ENCODE data around the gene IRAK1. TPM values are rescaled to one million over a fixed set of nuclear protein-coding genes. Genes with fewer than 3 reads are reported as not detected.

Gene IRAK1
- total RNA-seq, 4 donors from 2014 or later, result 73.5 to 117 (median 96.8) TPM

DNA sequence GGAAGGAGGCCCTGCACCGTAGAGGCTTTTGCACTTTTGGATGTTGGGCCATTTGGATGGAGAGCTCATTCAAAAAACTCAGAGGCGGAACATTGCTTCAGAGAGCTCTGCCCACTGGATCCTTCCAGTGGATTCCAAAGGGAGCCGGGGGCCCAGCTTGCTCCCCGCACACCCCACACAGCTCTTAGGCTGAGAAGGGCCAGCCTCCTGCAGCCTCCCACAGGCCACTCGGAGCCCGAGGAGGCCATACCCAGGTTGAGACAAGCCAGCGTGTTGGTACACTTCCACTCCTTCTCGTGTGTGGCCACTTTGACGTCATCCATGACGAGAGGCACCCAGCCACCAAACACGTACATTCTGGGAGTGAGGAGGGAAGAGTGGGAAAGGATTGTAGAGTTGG lies 58.4 kb downstream of the IRAK1 start:
- Histone ChIP-seq H3K4me3 (no peak overlapping the region), H3K27ac (no peak overlapping the region), H3K4me1 (peaks cover 0 to 17% (median 0%) of the 10 kb centered on the region in 3 donors), H3K9me3 (no peaks in the 10 kb centered on the region), H3K36me3 (peaks cover 21 to 84% (median 51%) of the 10 kb centered on the region in 3 donors), H3K27me3 (no peaks in the 10 kb centered on the region)
- 68 to 95% methylated on average over 3 of the region's 11 CpGs for WGBS, 2 donors
- no peak for DNase-seq
- TF ChIP-seq POLR2A (IDR thresholded peaks at IDR 0.05), result no peak
- TF ChIP-seq, protein P1, sequence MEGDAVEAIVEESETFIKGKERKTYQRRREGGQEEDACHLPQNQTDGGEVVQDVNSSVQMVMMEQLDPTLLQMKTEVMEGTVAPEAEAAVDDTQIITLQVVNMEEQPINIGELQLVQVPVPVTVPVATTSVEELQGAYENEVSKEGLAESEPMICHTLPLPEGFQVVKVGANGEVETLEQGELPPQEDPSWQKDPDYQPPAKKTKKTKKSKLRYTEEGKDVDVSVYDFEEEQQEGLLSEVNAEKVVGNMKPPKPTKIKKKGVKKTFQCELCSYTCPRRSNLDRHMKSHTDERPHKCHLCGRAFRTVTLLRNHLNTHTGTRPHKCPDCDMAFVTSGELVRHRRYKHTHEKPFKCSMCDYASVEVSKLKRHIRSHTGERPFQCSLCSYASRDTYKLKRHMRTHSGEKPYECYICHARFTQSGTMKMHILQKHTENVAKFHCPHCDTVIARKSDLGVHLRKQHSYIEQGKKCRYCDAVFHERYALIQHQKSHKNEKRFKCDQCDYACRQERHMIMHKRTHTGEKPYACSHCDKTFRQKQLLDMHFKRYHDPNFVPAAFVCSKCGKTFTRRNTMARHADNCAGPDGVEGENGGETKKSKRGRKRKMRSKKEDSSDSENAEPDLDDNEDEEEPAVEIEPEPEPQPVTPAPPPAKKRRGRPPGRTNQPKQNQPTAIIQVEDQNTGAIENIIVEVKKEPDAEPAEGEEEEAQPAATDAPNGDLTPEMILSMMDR (IDR thresholded peaks at IDR 0.05), result no peak
- intact Hi-C loops (cut with DNase I), result no loop called here

DNA sequence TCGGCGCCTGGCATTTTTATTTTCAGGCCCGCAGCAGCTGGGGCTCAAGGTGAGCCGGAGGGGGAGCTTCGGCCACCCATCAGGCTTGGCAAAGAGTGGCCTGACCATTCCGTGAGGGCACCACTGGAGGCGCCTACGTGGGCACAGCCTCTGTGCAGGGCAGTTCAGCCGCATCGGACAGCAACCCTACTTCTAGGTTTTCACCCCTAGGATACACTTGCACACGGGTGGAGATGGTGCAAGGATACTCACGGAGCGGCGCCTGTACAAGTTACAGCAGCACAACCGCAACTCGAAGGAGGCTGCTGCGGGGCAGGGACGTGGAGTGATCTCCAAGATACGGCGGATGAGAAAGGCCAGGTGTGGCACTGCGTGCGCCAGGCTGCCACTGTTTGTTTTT lies 58.9 kb downstream of the IRAK1 start:
- no peaks in the 10 kb centered on the region for H3K9me3 ChIP-seq
- intact Hi-C loops (cut with DNase I), result no loop called here
- no peak for TF ChIP-seq POLR2A (IDR thresholded peaks at IDR 0.05)
- TF ChIP-seq, protein P1 (IDR thresholded peaks at IDR 0.05), result no peak
- H3K4me1 ChIP-seq, result peaks cover 0 to 12% (median 0%) of the 10 kb centered on the region in 3 donors
- DNase-seq, result no peak
- H3K27me3 ChIP-seq, result no peaks in the 10 kb centered on the region
- H3K36me3 ChIP-seq, result peaks cover 21 to 89% (median 55%) of the 10 kb centered on the region in 3 donors
- WGBS, 2 donors, result 90 to 93% methylated on average over 6 to 8 of the region's 22 CpGs
- H3K27ac ChIP-seq, result no peak overlapping the region
- H3K4me3 ChIP-seq, result no peak overlapping the region

Small RNA genes within 50 kb of the gene (small RNA-seq; reads per million reads assigned to genes)
- 0 to 0.45 (median 0.21) reads per million in 4 donors for gene MIR3202-1

Other genes starting within 250 kb of the IRAK1 start
- gene SRPK3, start 238.9 kb downstream of the IRAK1 start, total RNA-seq, result under 1 TPM in 3 of 4 donors, not detected in 1; 0.09 to 0.38 (median 0.15) TPM
- gene IDH3G, start 225.5 kb downstream of the IRAK1 start, total RNA-seq, result 10 to 100 TPM; 60.7 to 67.8 (median 64.1) TPM
- gene SSR4, start 225.2 kb downstream of the IRAK1 start, total RNA-seq, result 100 to 1,000 TPM; 131 to 257 (median 159) TPM
- gene PDZD4, start 189.4 kb downstream of the IRAK1 start, total RNA-seq, result 1 to 10 TPM in 3 of 4 donors, under 1 TPM in 1; 0.97 to 3.4 (median 1.9) TPM
- gene L1CAM, start 133.7 kb downstream of the IRAK1 start, total RNA-seq, result 1 to 10 TPM in 2 of 4 donors, under 1 TPM in 2; 0.35 to 3.2 (median 1.3) TPM
- gene AVPR2, start 115.2 kb downstream of the IRAK1 start, total RNA-seq, result 1 to 10 TPM in 1 of 4 donors, under 1 TPM in 3; 0.19 to 1.3 (median 0.29) TPM
- 10 to 100 TPM in 1 of 4 donors, 1 to 10 TPM in 3; 3.9 to 18.3 (median 7.6) TPM for gene ARHGAP4, start 93.6 kb downstream of the IRAK1 start, total RNA-seq
- gene NAA10, start 84.9 kb downstream of the IRAK1 start, total RNA-seq, result 10 to 100 TPM; 42.5 to 92.5 (median 87.6) TPM
- 1 to 10 TPM in 2 of 4 donors, under 1 TPM in 1, not detected in 1; 0.45 to 7.6 (median 3.1) TPM for gene RENBP, start 75.3 kb downstream of the IRAK1 start, total RNA-seq
- gene HCFC1, start 48.1 kb downstream of the IRAK1 start, total RNA-seq, result 10 to 100 TPM; 22.2 to 54.0 (median 37.0) TPM
- gene TMEM187, start 47.1 kb downstream of the IRAK1 start, total RNA-seq, result 1 to 10 TPM; 2.5 to 4.1 (median 3.8) TPM
- gene MECP2, start 77.8 kb upstream of the IRAK1 start, total RNA-seq, result 10 to 100 TPM; 17.7 to 38.7 (median 25.4) TPM
- not detected for gene OPN1LW, start 124.3 kb upstream of the IRAK1 start, total RNA-seq
- gene OPN1MW, start 162.7 kb upstream of the IRAK1 start, total RNA-seq, result not detected
- gene OPN1MW2, start 199.9 kb upstream of the IRAK1 start, total RNA-seq, result not detected
- gene OPN1MW3, start 237.7 kb upstream of the IRAK1 start, total RNA-seq, result not detected

Measured in esophagus squamous epithelium (tissue), 5 donors.